ENCODE measurements around the gene NALCN. TPM values are rescaled to one million over a fixed set of nuclear protein-coding genes. Genes with fewer than 3 reads are reported as not detected.

Gene NALCN
- total and polyA plus RNA-seq, 4 donors = 0.09 to 0.92 (median 0.18) TPM

DNA sequence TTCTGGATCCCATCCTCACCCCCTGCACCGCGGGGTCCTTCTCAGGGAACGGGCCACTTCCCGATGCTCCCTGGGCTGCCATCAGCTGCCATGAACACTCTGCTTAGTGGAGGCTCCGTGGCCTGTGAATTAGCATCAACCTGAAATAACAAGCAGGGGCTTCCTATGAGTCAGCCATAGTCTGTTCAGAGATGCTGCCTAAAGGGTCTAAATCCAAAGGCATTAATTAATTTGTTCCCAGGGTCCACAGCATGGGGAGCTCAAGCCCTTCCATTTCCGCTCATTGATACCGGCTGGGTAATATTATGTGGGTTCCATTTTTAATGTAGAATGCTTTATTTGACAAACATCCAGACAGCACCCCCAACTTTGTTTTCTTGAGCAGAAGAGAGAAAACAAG, 399.8 kb downstream of the NALCN start (continued):
- TF ChIP-seq HNF4A (conservative IDR thresholded peaks at IDR 0.05) (no peak), YY1 (IDR thresholded peaks at IDR 0.05) (no peak), EGR1 (IDR thresholded peaks at IDR 0.05; ENCODE audit: low read depth in 2 of 2) (no peak)
- TF ChIP-seq, protein P1, sequence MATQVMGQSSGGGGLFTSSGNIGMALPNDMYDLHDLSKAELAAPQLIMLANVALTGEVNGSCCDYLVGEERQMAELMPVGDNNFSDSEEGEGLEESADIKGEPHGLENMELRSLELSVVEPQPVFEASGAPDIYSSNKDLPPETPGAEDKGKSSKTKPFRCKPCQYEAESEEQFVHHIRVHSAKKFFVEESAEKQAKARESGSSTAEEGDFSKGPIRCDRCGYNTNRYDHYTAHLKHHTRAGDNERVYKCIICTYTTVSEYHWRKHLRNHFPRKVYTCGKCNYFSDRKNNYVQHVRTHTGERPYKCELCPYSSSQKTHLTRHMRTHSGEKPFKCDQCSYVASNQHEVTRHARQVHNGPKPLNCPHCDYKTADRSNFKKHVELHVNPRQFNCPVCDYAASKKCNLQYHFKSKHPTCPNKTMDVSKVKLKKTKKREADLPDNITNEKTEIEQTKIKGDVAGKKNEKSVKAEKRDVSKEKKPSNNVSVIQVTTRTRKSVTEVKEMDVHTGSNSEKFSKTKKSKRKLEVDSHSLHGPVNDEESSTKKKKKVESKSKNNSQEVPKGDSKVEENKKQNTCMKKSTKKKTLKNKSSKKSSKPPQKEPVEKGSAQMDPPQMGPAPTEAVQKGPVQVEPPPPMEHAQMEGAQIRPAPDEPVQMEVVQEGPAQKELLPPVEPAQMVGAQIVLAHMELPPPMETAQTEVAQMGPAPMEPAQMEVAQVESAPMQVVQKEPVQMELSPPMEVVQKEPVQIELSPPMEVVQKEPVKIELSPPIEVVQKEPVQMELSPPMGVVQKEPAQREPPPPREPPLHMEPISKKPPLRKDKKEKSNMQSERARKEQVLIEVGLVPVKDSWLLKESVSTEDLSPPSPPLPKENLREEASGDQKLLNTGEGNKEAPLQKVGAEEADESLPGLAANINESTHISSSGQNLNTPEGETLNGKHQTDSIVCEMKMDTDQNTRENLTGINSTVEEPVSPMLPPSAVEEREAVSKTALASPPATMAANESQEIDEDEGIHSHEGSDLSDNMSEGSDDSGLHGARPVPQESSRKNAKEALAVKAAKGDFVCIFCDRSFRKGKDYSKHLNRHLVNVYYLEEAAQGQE (IDR thresholded peaks at IDR 0.05) = no peak

DNA sequence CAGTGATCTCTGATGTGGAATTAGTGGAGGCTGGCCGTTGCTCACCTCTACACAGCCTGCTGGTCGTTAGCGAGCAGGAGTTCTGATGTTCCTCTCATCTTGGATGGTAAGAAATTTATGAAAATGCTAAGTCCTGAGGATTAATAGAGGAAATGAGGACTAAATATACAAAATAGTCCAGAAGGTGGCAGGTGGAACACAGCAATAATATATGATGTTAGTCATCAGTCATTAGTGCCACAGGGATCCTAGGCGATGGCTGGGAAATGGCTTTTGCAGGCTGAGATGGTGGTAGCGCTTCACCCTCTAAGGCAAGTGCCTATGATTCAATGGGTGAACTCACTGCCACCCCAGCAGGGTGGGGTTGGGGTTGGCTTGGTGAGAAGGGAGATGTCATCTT, 403.1 kb downstream of the NALCN start:
- Histone ChIP-seq H3K4me3 (ENCODE audit: low read depth in 1 of 3, low read length in 3 of 3) (no peak overlapping the region), H3K27me3 (ENCODE audit: control insufficient read depth in 4 of 4, insufficient read depth in 4 of 4, low read length in 3 of 4) (no peaks in the 10 kb centered on the region), H3K36me3 (ENCODE audit: control insufficient read depth in 4 of 4, insufficient read depth in 3 of 4, low read depth in 1 of 4, low read length in 3 of 4) (no peaks in the 10 kb centered on the region), H3K27ac (ENCODE audit: low read depth in 1 of 2, low read length in 2 of 2) (no peak overlapping the region), H3K9ac (ENCODE audit: low read depth in 1 of 2, low read length in 2 of 2) (no peak overlapping the region), H3K4me1 (ENCODE audit: control insufficient read depth in 4 of 4, insufficient read depth in 4 of 4, low read length in 3 of 4) (no peaks in the 10 kb centered on the region), H3K9me3 (ENCODE audit: control insufficient read depth in 4 of 4, low read length in 3 of 4) (no peaks in the 10 kb centered on the region)
- WGBS = 95% methylated on average over 5 of the region's 5 CpGs
- DNase-seq (ENCODE audit: low spot score) = no peak
- TF ChIP-seq RAD21 (IDR thresholded peaks at IDR 0.05) = peak; percentile 57 to 62
- no peak for TF ChIP-seq HNF4G (IDR thresholded peaks at IDR 0.05)

DNA sequence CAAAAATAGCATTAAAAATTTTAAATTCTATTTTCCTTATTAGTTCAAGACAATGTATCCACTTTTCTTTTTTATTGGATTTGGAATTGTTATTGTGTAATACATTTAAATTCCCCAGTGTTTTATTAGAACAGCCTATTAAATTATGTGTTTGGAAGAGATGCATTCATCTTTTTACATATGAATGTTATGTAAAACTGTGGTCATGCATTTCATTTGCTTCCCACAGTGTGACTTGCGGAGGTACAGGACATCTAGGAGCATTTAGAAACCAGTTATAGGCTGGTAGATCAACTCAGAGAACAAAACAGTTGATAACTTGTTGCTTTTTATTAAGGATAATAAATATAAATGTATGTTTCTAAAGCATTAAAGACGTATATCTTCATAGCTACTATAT, 406.2 kb downstream of the NALCN start:
- H3K4me1 ChIP-seq (ENCODE audit: control insufficient read depth in 4 of 4, insufficient read depth in 4 of 4, low read length in 3 of 4) = no peaks in the 10 kb centered on the region
- H3K9me3 ChIP-seq (ENCODE audit: control insufficient read depth in 4 of 4, low read length in 3 of 4) = no peaks in the 10 kb centered on the region
- TF ChIP-seq YY1 (IDR thresholded peaks at IDR 0.05) (no peak), GABPA (IDR thresholded peaks at IDR 0.05 in 1 of 2, conservative IDR thresholded peaks at IDR 0.05 in 1 of 2) (no peak)
- H3K36me3 ChIP-seq (ENCODE audit: control insufficient read depth in 4 of 4, insufficient read depth in 3 of 4, low read depth in 1 of 4, low read length in 3 of 4) = no peaks in the 10 kb centered on the region
- no peak overlapping the region for H3K9ac ChIP-seq (ENCODE audit: low read depth in 1 of 2, low read length in 2 of 2)
- H3K27ac ChIP-seq (ENCODE audit: low read depth in 1 of 2, low read length in 2 of 2) = no peak overlapping the region
- no peak for DNase-seq (ENCODE audit: low spot score)
- no peaks in the 10 kb centered on the region for H3K27me3 ChIP-seq (ENCODE audit: control insufficient read depth in 4 of 4, insufficient read depth in 4 of 4, low read length in 3 of 4)
- H3K4me3 ChIP-seq (ENCODE audit: low read depth in 1 of 3, low read length in 3 of 3) = no peak overlapping the region
- 89% methylated on average over 2 of the region's 2 CpGs for WGBS

DNA sequence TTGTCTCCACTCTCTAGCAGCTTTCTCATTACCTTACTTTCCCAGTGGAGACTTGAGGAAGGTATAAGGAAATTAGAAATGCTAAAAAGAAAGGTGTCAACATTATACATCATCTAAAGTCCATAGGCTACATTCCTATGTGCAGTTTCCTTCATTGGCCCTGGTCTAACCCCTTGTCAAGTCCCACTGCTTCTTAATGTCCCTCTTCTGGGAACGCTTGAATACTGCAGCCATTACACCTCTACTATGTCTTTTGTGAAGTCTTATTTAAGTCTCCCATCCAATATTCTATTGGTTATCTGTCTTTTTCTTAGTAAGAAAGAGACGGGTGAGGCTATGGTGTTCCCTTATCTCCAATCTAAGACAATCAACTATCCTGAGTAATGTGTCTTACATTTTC, 409.1 kb downstream of the NALCN start:
- H3K27ac ChIP-seq (ENCODE audit: low read depth in 1 of 2, low read length in 2 of 2) = no peak overlapping the region
- no peak for DNase-seq (ENCODE audit: low spot score)
- no peak for TF ChIP-seq SP1 (IDR thresholded peaks at IDR 0.05)
- no peak for TF ChIP-seq JUND (IDR thresholded peaks at IDR 0.05)
- TF ChIP-seq, protein P2, sequence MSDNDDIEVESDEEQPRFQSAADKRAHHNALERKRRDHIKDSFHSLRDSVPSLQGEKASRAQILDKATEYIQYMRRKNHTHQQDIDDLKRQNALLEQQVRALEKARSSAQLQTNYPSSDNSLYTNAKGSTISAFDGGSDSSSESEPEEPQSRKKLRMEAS (IDR thresholded peaks at IDR 0.05) = no peak
- TF ChIP-seq YY1 (IDR thresholded peaks at IDR 0.05) = no peak
- no peak for TF ChIP-seq GABPA (IDR thresholded peaks at IDR 0.05 in 1 of 2, conservative IDR thresholded peaks at IDR 0.05 in 1 of 2)
- no peak for TF ChIP-seq NR2F2 (IDR thresholded peaks at IDR 0.05)
- TF ChIP-seq TAF1 (conservative IDR thresholded peaks at IDR 0.05) = no peak
- TF ChIP-seq HNF4G (IDR thresholded peaks at IDR 0.05) = no peak
- TF ChIP-seq, protein P3, sequence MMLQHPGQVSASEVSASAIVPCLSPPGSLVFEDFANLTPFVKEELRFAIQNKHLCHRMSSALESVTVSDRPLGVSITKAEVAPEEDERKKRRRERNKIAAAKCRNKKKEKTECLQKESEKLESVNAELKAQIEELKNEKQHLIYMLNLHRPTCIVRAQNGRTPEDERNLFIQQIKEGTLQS (IDR thresholded peaks at IDR 0.05) = no peak
- no peak for TF ChIP-seq RXRA (IDR thresholded peaks at IDR 0.05)
- TF ChIP-seq, protein P1 (IDR thresholded peaks at IDR 0.05) = no peak
- TF ChIP-seq, protein P4, sequence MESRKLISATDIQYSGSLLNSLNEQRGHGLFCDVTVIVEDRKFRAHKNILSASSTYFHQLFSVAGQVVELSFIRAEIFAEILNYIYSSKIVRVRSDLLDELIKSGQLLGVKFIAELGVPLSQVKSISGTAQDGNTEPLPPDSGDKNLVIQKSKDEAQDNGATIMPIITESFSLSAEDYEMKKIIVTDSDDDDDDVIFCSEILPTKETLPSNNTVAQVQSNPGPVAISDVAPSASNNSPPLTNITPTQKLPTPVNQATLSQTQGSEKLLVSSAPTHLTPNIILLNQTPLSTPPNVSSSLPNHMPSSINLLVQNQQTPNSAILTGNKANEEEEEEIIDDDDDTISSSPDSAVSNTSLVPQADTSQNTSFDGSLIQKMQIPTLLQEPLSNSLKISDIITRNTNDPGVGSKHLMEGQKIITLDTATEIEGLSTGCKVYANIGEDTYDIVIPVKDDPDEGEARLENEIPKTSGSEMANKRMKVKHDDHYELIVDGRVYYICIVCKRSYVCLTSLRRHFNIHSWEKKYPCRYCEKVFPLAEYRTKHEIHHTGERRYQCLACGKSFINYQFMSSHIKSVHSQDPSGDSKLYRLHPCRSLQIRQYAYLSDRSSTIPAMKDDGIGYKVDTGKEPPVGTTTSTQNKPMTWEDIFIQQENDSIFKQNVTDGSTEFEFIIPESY (IDR thresholded peaks at IDR 0.05) = no peak
- TF ChIP-seq FOXA1 (IDR thresholded peaks at IDR 0.05) = no peak
- no peak for TF ChIP-seq FOXA2 (IDR thresholded peaks at IDR 0.05)
- WGBS = 79% methylated on average over 2 of the region's 2 CpGs
- no peaks in the 10 kb centered on the region for H3K9me3 ChIP-seq (ENCODE audit: control insufficient read depth in 4 of 4, low read length in 3 of 4)
- no peak overlapping the region for H3K4me3 ChIP-seq (ENCODE audit: low read depth in 1 of 3, low read length in 3 of 3)
- H3K36me3 ChIP-seq (ENCODE audit: control insufficient read depth in 4 of 4, insufficient read depth in 3 of 4, low read depth in 1 of 4, low read length in 3 of 4) = no peaks in the 10 kb centered on the region
- H3K9ac ChIP-seq (ENCODE audit: low read depth in 1 of 2, low read length in 2 of 2) = no peak overlapping the region
- H3K27me3 ChIP-seq (ENCODE audit: control insufficient read depth in 4 of 4, insufficient read depth in 4 of 4, low read length in 3 of 4) = no peaks in the 10 kb centered on the region
- H3K4me1 ChIP-seq (ENCODE audit: control insufficient read depth in 4 of 4, insufficient read depth in 4 of 4, low read length in 3 of 4) = no peaks in the 10 kb centered on the region

Data from liver (tissue), 9 donors.